K562 (cell line): ENCODE data around the gene PCDH12. TPM values are rescaled to one million over a fixed set of nuclear protein-coding genes. Genes with fewer than 3 reads are reported as not detected.

Experiments
- ATAC-seq: fragments of 200-7000 bp; cut with Tn5 transposase; 3 replicates; pipeline ENCODE4 v1.9.1; 2020; ENCODE audit warnings: moderate library complexity
- BruUV-seq: library from RNA; stranded (reverse); fragments of 400-500 nt; replicated peaks from 2 replicates; lab custom pipeline; 2021; lab: Mats Ljungman, UMichigan
- CTCF ChIA-PET: fragments of 300-600 bp; formaldehyde crosslinking; extraction: SDS; loops from one replicate; lab custom pipeline; 2021; ENCODE audit warnings: low intra/inter-chr PET ratio; lab: Yijun Ruan, JAX
- POLR2A ChIA-PET: fragments of 300-600, 350-650 bp; sonication (Branson Sonifier 250); formaldehyde crosslinking; extraction: SDS; loops from one replicate; lab custom pipeline; 2021; ENCODE audit warnings: antibody characterized with exemption, inconsistent platforms; lab: Yijun Ruan, JAX
- DNase-seq, 4 experiments: peaks; one replicate each; pipeline versions ENCODE4 v3.0.0 to v3.0.0-alpha.2; 2011 to 2018; ENCODE audit warnings: low spot score in 3 of 4, mixed read lengths in 3 of 4; ENCODE audit errors: extremely low read depth in 1 of 4
- FAIRE-seq: peaks from 2 replicates; lab custom pipeline; 2011; peaks lifted over from hg19 to GRCh38; lab: Jason Lieb, UNC
- H2AFZ ChIP-seq: 2 replicates; pipeline ENCODE4 v1.6.0; 2011; ENCODE audit warnings: low read depth, low read length, control low read depth, inconsistent platforms
- H3K27ac ChIP-seq: fragments of 200-600 bp; 3 replicates; pipeline ENCODE4 v1.8.0; 2011; ENCODE audit warnings: low read depth, mild to moderate bottlenecking, control low read depth, inconsistent platforms, low read length, moderate library complexity, mixed read lengths; ENCODE audit errors: extremely low read depth
- H3K27me3 ChIP-seq, 2 experiments: fragments of 300-600 bp in 1 of 2; 2 replicates in 1 of 2; 3 replicates in 1 of 2; pipeline versions ENCODE4 v1.6.0 to v1.8.0; 2011; ENCODE audit warnings: inconsistent platforms in 2 of 2, low read length in 2 of 2, mild to moderate bottlenecking in 1 of 2, mixed read lengths in 1 of 2, moderate library complexity in 1 of 2; ENCODE audit not compliant: control insufficient read depth in 2 of 2, insufficient read depth in 2 of 2
- H3K36me3 ChIP-seq: fragments of 300-600 bp; 3 replicates; pipeline ENCODE4 v1.8.0; 2011; ENCODE audit warnings: mild to moderate bottlenecking, low read length, inconsistent platforms; ENCODE audit not compliant: control insufficient read depth, insufficient read depth
- H3K4me1 ChIP-seq, 2 experiments: fragments of 200-600 bp in 1 of 2; replicated peaks in 1 of 2; 2 replicates in 1 of 2; 3 replicates in 1 of 2; pipeline versions ENCODE4 v1.5.1 to v1.8.0; 2011; ENCODE audit warnings: inconsistent platforms in 2 of 2, low read length in 2 of 2, mild to moderate bottlenecking in 1 of 2, mixed read lengths in 1 of 2, moderate library complexity in 1 of 2; ENCODE audit not compliant: control insufficient read depth in 2 of 2, insufficient read depth in 2 of 2
- H3K4me2 ChIP-seq: 2 replicates; pipeline ENCODE4 v1.6.1; 2011; ENCODE audit warnings: low read length, control low read depth, inconsistent platforms, mixed read lengths; ENCODE audit not compliant: insufficient read depth
- H3K4me3 ChIP-seq: fragments of 200-600 bp; sonication (generic), shearing (Covaris generic); 2 replicates; pipeline ENCODE4 v1.5.1; 2016; ENCODE audit warnings: control low read depth, inconsistent platforms
- H3K79me2 ChIP-seq: fragments of 200-600 bp; 3 replicates; pipeline ENCODE4 v1.8.0; 2011; ENCODE audit warnings: low read length, inconsistent platforms; ENCODE audit not compliant: control insufficient read depth, insufficient read depth
- H3K9ac ChIP-seq, 2 experiments: 2 replicates each; pipeline versions ENCODE4 v1.6.0 to v1.6.1; 2011; ENCODE audit warnings: low read depth in 2 of 2, low read length in 2 of 2, control low read depth in 1 of 2, inconsistent platforms in 1 of 2, mild to moderate bottlenecking in 1 of 2, mixed read lengths in 1 of 2; ENCODE audit not compliant: insufficient read depth in 1 of 2
- H3K9me1 ChIP-seq: one replicate; pipeline ENCODE4 v1.6.0; 2011; ENCODE audit warnings: inconsistent platforms, mild to moderate bottlenecking, low read length, moderate library complexity; ENCODE audit not compliant: control insufficient read depth, insufficient read depth
- H3K9me3 ChIP-seq: replicated peaks from 2 replicates; pipeline ENCODE4 v1.5.1; 2011; ENCODE audit warnings: low read depth, low read length, inconsistent platforms; ENCODE audit not compliant: control insufficient read depth, insufficient read depth
- H4K20me1 ChIP-seq: replicated peaks from 2 replicates; pipeline ENCODE4 v1.6.1; 2011; ENCODE audit warnings: low read length, inconsistent platforms, mixed read lengths; ENCODE audit not compliant: control insufficient read depth, insufficient read depth
- C11orf30 ChIP-seq: fragments of 450-650 bp; IDR thresholded peaks from 2 replicates; pipeline ENCODE4 v1.6.1; 2016; ENCODE audit warnings: low read depth, mild to moderate bottlenecking
- MAFF ChIP-seq: IDR thresholded peaks from 2 replicates; pipeline ENCODE4 v1.6.1; 2012; ENCODE audit warnings: low read length, improper control_type of control experiment
- MAFG ChIP-seq: fragments of 450-650 bp; conservative IDR thresholded peaks from 2 replicates; pipeline ENCODE4 v1.6.1; 2016; ENCODE audit warnings: missing genetic modification characterization, missing compliant biosample characterization
- MAFK ChIP-seq: IDR thresholded peaks from 2 replicates; pipeline ENCODE4 v1.6.1; 2011; ENCODE audit warnings: low read length, improper control_type of control experiment
- NFXL1 ChIP-seq: fragments of 450-650 bp; formaldehyde crosslinking; IDR thresholded peaks from 2 replicates; pipeline ENCODE4 v1.4.0; 2021; ENCODE audit warnings: mild to moderate bottlenecking
- PPARD ChIP-seq: fragments of 250-450 bp; sonication (Bioruptor Pico); IDR thresholded peaks from 2 replicates; pipeline ENCODE4 v1.8.0; 2022; ENCODE audit warnings: inconsistent platforms, mild to moderate bottlenecking, moderate library complexity
- ZNF316 ChIP-seq: fragments of 450-650 bp; IDR thresholded peaks from 2 replicates; pipeline ENCODE4 v1.6.1; 2016
- WGBS: fragments of 100-300 bp; shearing (Covaris generic); methylation state at CpG from one replicate; pipeline ENCODE4 v1.1.6; 2016; ENCODE audit warnings: low coverage, mixed read lengths; ENCODE audit not compliant: insufficient coverage; ENCODE audit errors: missing lambda C conversion rate; 5-methylcytosine and 5-hydroxymethylcytosine counted together
- in situ Hi-C: fragments of 300-500 bp; cut with MboI; formaldehyde crosslinking; loops from 4 replicates; pipeline ENCODE4 v1.15.0; 2018; ENCODE audit warnings: inconsistent platforms, mixed read lengths
- intact Hi-C: fragments of 100-400 bp; cut with micrococcal nuclease; formaldehyde crosslinking; loops from 2 replicates; pipeline ENCODE4 v1.14.2; 2022
- polyA plus RNA-seq, 8 experiments: library from polyadenylated mRNA; depleted of rRNA in 4 of 8; stranded (reverse) in 5 of 8; unstranded in 3 of 8; fragments of >200 nt; fragmentation: Nextera tagmentation in 2 of 8; fragmentation: Illumina TruSeq in 1 of 8; extraction: Ambion mirVana in 2 of 8; extraction: Trizol in 1 of 8; gene quantifications; 2 replicates each; pipeline versions ENCODE4 v1.2.1 to v1.2.3, GENCODE V29; 2011 to 2014; ENCODE audit warnings: inconsistent platforms in 1 of 8, missing spikeins in 1 of 8
- total RNA-seq, 7 experiments: library from RNA; depleted of rRNA in 6 of 7; stranded (reverse); fragments of >200 nt in 6 of 7; fragmentation: Illumina TruSeq in 2 of 7; extraction: Trizol in 2 of 7; gene quantifications; 2 replicates each; pipeline versions ENCODE4 v1.2.1 to v1.2.3, GENCODE V29; 2011 to 2021; ENCODE audit warnings: low replicate concordance in 1 of 7
- TF ChIP-seq, protein P1 (sequence below), 2 experiments: fragments of 250-450 bp in 1 of 2; fragments of 450-650 bp in 1 of 2; sonication (Bioruptor Pico) in 1 of 2; IDR thresholded peaks; 2 replicates each; pipeline versions ENCODE4 v1.6.1 to v1.8.0; 2016 to 2021; ENCODE audit warnings: mild to moderate bottlenecking in 2 of 2, moderate library complexity in 2 of 2, missing compliant biosample characterization in 1 of 2, missing genetic modification characterization in 1 of 2
- TF ChIP-seq, protein P2 (sequence below): fragments of 250-450 bp; sonication (Bioruptor Pico); IDR thresholded peaks from 2 replicates; pipeline ENCODE4 v1.5.0; 2020; ENCODE audit warnings: mild to moderate bottlenecking

The PCDH12 gene
- total and polyA plus RNA-seq, 9 of the 15 experiments (the other 6 are each of a cell fraction or from before 2014, with no cell fraction given), result 0.01 to 0.04 (median 0.01) TPM; not detected in 4

DNA sequence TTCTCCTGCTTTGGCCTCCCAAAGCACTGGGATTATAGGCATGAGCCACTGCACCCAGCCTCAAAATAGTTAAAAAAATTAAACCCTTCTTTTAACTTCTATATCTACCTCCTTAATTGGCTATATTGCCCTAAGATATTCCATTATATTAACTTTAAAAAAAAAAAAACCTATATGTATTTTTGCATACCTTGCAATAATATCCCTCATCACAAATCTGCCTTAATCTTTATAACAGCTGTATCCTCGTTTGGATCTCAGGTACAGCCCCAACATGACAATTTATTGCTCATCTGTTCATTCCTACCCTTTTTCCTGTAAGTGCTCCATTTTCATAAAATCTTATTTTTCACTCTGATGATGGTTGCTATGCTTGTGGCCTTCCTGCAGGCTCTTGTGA is 42.2 kb upstream of the PCDH12 start:
- 33% methylated on average over 1 of the region's 1 CpG for WGBS
- H4K20me1 ChIP-seq, result no peaks in the 10 kb centered on the region
- no peaks in the 10 kb centered on the region for H3K4me1 ChIP-seq
- TF ChIP-seq C11orf30 (peak; percentile 61; the same call in 1 of the 2 replicates), NFXL1 (CRISPR knock-in tag) (no peak), PPARD (CRISPR knock-in tag) (no peak), MAFG (tag) (peak; percentile 45), ZNF316 (peak; percentile 82), MAFK (peak; percentile 43; the same call in 1 of the 2 replicates), MAFF (peak; percentile 39)
- TF ChIP-seq, protein P1, sequence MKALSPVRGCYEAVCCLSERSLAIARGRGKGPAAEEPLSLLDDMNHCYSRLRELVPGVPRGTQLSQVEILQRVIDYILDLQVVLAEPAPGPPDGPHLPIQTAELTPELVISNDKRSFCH (CRISPR knock-in tag; IDR thresholded peaks at IDR 0.05), result no peak
- TF ChIP-seq, protein P1 (tag; IDR thresholded peaks at IDR 0.05), result no peak
- TF ChIP-seq, protein P2, sequence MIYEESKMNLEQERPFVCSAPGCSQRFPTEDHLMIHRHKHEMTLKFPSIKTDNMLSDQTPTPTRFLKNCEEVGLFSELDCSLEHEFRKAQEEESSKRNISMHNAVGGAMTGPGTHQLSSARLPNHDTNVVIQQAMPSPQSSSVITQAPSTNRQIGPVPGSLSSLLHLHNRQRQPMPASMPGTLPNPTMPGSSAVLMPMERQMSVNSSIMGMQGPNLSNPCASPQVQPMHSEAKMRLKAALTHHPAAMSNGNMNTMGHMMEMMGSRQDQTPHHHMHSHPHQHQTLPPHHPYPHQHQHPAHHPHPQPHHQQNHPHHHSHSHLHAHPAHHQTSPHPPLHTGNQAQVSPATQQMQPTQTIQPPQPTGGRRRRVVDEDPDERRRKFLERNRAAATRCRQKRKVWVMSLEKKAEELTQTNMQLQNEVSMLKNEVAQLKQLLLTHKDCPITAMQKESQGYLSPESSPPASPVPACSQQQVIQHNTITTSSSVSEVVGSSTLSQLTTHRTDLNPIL (CRISPR knock-in tag), result no peak
- no peak overlapping the region for H3K4me3 ChIP-seq
- DNase-seq, result no peak
- BruUV-seq, result no TSS peak
- no peaks in the 10 kb centered on the region for H3K27me3 ChIP-seq
- no peak for FAIRE-seq
- ChIA-PET POLR2A (interaction anchor here (0.6 to 1.2 kb wide), 5 partner anchors 10 to 115 kb away, joined by 3 read pairs; no protein-coding TSS in a partner anchor), CTCF (interaction anchor here (1.8 kb wide), 1 partner anchor 144 kb away, joined by 6 read pairs; no protein-coding TSS in a partner anchor)
- H3K9me3 ChIP-seq, result no peaks in the 10 kb centered on the region
- H3K27ac ChIP-seq, result no peak overlapping the region
- ATAC-seq, result no peak
- H3K9ac ChIP-seq, result no peak overlapping the region
- in situ Hi-C loops, result no loop called here
- H3K36me3 ChIP-seq, result peaks cover 72% of the 10 kb centered on the region
- no peak overlapping the region for H3K4me2 ChIP-seq
- H2AFZ ChIP-seq, result no peak overlapping the region
- H3K9me1 ChIP-seq, result no peaks in the 10 kb centered on the region
- no peaks in the 10 kb centered on the region for H3K79me2 ChIP-seq
- intact Hi-C loops, result no loop called here
